Measurements from ENCODE around the gene ATF2. TPM values are rescaled to one million over a fixed set of nuclear protein-coding genes. Genes with fewer than 3 reads are reported as not detected.

Gene ATF2
- total RNA-seq, 2 experiments from 2014 or later = 42.9 to 48.4 TPM

- ATAC-seq (no peak), DNase-seq (no peak)
- ChIA-PET POLR2A (no interaction called here), CTCF (no interaction called here)
- Mint-ChIP-seq H3K9me3 (no peaks in the 10 kb centered on the region), H3K27ac (no peak overlapping the region), H3K4me1 (ENCODE audit: low read depth) (peaks cover 27% of the 10 kb centered on the region), H3K4me3 (no peak overlapping the region), H3K27me3 (no peaks in the 10 kb centered on the region), H3K36me3 (ENCODE audit: low read depth) (peaks cover 20% of the 10 kb centered on the region)
- intact Hi-C loops (cut with micrococcal nuclease) = no loop called here
- TF ChIP-seq, protein P1, sequence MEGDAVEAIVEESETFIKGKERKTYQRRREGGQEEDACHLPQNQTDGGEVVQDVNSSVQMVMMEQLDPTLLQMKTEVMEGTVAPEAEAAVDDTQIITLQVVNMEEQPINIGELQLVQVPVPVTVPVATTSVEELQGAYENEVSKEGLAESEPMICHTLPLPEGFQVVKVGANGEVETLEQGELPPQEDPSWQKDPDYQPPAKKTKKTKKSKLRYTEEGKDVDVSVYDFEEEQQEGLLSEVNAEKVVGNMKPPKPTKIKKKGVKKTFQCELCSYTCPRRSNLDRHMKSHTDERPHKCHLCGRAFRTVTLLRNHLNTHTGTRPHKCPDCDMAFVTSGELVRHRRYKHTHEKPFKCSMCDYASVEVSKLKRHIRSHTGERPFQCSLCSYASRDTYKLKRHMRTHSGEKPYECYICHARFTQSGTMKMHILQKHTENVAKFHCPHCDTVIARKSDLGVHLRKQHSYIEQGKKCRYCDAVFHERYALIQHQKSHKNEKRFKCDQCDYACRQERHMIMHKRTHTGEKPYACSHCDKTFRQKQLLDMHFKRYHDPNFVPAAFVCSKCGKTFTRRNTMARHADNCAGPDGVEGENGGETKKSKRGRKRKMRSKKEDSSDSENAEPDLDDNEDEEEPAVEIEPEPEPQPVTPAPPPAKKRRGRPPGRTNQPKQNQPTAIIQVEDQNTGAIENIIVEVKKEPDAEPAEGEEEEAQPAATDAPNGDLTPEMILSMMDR (IDR thresholded peaks at IDR 0.05) = no peak
Observed at GRCh38 chr2:175143191-175143590, 24.8 kb downstream of the ATF2 start.

- POLR2A ChIA-PET = no interaction called here
- intact Hi-C loops (cut with micrococcal nuclease) = no loop called here
- peaks cover 30% of the 10 kb centered on the region for H3K36me3 Mint-ChIP-seq (ENCODE audit: low read depth)
- no peak overlapping the region for H3K4me3 Mint-ChIP-seq
- H3K27ac Mint-ChIP-seq = no peak overlapping the region
- CTCF ChIA-PET = interaction anchor here (1.7 kb wide), 1 partner anchor 10 kb away, joined by 4 read pairs; no protein-coding TSS in a partner anchor
- H3K9me3 Mint-ChIP-seq = no peaks in the 10 kb centered on the region
- H3K4me1 Mint-ChIP-seq (ENCODE audit: low read depth) = peaks cover 41% of the 10 kb centered on the region
- no peaks in the 10 kb centered on the region for H3K27me3 Mint-ChIP-seq
- DNase-seq = no peak
- TF ChIP-seq, protein P1 (IDR thresholded peaks at IDR 0.05) = no peak
- ATAC-seq = peak; percentile 42
Observed at GRCh38 chr2:175140332-175140731, 27.7 kb downstream of the ATF2 start.

DNA sequence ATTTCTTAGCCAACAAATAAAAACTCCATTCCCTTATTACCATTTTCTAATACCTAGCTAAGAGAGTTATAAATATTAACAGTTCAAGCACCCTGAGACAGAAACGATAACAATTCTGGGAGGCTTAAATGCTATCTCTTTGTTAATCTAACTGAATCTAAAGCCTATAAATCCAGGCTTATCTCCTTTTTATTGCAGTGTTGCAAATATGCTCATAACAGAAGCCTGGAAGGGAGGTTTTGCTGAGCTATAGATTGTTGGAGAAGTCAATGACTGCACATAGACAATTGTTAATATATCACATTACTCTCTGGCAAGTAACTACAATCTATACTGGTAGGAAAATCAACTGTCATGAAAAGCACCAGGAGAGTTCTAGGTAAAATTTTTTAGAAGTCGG is 30.2 kb downstream of the ATF2 start:
- POLR2A ChIA-PET = no interaction called here
- intact Hi-C loops (cut with micrococcal nuclease) = no loop called here
- H3K36me3 Mint-ChIP-seq (ENCODE audit: low read depth) = peaks cover 32% of the 10 kb centered on the region

DNA sequence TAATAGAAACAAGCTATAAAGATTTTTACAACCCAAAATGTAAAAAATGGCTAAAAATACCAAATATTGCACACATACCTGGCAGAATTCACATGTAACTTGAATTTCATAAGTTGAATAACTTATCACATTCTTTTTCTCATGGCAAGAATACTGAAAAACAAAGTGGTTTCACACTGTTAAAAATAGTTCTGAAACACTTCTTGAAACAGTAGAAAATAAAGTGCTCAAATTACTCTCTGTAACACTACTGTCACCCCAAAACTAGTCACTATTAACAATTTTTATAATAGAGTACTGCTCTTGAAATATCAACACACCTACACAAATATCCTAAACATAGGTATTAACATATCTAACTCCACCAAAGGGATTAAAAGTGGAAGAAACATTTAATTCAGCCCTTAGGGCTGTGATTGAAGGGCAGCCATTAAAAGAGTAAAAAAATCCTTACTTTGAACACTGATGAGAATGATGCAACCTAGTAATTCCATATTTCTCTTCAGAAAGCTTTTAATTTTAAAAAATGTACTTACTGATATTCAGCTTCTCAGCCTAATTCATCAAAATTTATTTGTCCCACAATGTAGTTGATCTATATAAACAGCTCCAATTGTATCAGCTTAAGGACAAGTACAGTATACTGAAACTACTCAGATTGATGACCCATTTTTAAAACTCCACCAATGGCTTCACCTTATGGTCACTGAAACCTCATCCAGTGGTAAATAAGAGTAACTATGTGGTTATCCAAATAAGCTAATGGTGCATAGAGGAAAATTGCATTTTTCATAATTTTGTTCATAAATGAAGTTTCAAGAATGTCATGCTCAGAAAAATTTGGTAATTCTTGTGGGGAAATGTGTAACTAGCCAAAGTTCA is 31.4 kb downstream of the ATF2 start:
- Mint-ChIP-seq H3K9me3 (no peaks in the 10 kb centered on the region), H3K36me3 (ENCODE audit: low read depth) (peaks cover 32% of the 10 kb centered on the region), H3K4me1 (ENCODE audit: low read depth) (peaks cover 42% of the 10 kb centered on the region), H3K27me3 (no peaks in the 10 kb centered on the region), H3K27ac (peak overlapping the region; percentile 46), H3K4me3 (no peak overlapping the region)
- no peak for DNase-seq
- ChIA-PET POLR2A (no interaction called here), CTCF (interaction anchor here (0.6 to 1.3 kb wide), 2 partner anchors 19 to 57 kb away, joined by 3 read pairs; no protein-coding TSS in a partner anchor)
- no peak for ATAC-seq
- intact Hi-C loops (cut with micrococcal nuclease) = no loop called here
- TF ChIP-seq, protein P1 (IDR thresholded peaks at IDR 0.05) = no peak

More for the DNA sequence above, 30.2 kb downstream of the ATF2 start:
- DNase-seq (no peak), ATAC-seq (no peak)
- H3K4me3 Mint-ChIP-seq = no peak overlapping the region
- no peaks in the 10 kb centered on the region for H3K9me3 Mint-ChIP-seq
- peaks cover 45% of the 10 kb centered on the region for H3K4me1 Mint-ChIP-seq (ENCODE audit: low read depth)
- CTCF ChIA-PET = interaction anchor here (0.8 to 1.5 kb wide), 6 partner anchors 10 to 441 kb away, joined by 3 to 6 read pairs (median 3); no protein-coding TSS in a partner anchor
- TF ChIP-seq, protein P1 (IDR thresholded peaks at IDR 0.05) = no peak
- H3K27me3 Mint-ChIP-seq = no peaks in the 10 kb centered on the region
- H3K27ac Mint-ChIP-seq = no peak overlapping the region

DNA sequence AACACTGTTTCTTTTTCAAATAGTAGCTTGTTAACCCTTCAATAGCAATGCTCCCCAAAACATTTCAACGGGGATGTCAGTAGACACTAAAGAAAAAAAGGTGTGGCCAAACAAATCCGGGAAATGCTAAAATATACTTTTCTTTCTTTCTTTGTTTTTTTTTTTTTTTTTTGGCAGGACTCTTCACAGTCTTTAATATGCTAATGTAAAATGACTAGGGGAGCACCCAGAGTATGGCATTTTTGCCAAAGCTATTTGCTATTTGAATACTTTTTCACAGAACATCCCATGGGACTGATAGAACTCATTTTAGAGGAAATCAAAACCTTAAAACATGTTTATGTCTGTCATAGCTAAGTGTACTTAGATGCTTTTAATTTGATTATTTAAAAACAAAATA is 32.1 kb downstream of the ATF2 start:
- POLR2A ChIA-PET = no interaction called here
- TF ChIP-seq, protein P1 (IDR thresholded peaks at IDR 0.05) = no peak
- intact Hi-C loops (cut with micrococcal nuclease) = no loop called here
- Mint-ChIP-seq H3K4me1 (ENCODE audit: low read depth) (peaks cover 39% of the 10 kb centered on the region), H3K4me3 (no peak overlapping the region), H3K36me3 (ENCODE audit: low read depth) (peaks cover 32% of the 10 kb centered on the region), H3K27ac (no peak overlapping the region), H3K9me3 (no peaks in the 10 kb centered on the region), H3K27me3 (no peaks in the 10 kb centered on the region)
- DNase-seq = no peak
- no peak for ATAC-seq
- CTCF ChIA-PET = interaction anchor here (1.3 kb wide), 1 partner anchor 20 kb away, joined by 3 read pairs; no protein-coding TSS in a partner anchor
